Osteoblast (primary cell): ENCODE measurements around the gene TRIM52. TPM values are rescaled to one million over a fixed set of nuclear protein-coding genes. Genes with fewer than 3 reads are reported as not detected.

Experiments
- DNase-seq: peaks from one replicate; pipeline ENCODE4 v3.0.0; 2011; ENCODE audit warnings: low spot score, mixed read lengths; ENCODE audit not compliant: insufficient read length; ENCODE audit errors: missing footprints
- H2AFZ ChIP-seq: 2 replicates; pipeline ENCODE4 v1.6.0; 2011; ENCODE audit warnings: mild to moderate bottlenecking, low read length
- H3K27ac ChIP-seq: 2 replicates; pipeline ENCODE4 v1.5.1; 2011; ENCODE audit warnings: mild to moderate bottlenecking, low read depth, low read length, moderate library complexity
- H3K27me3 ChIP-seq: 2 replicates; pipeline ENCODE4 v1.6.0; 2012; ENCODE audit warnings: mild to moderate bottlenecking, control low read depth, inconsistent platforms, low read length, moderate library complexity; ENCODE audit not compliant: insufficient read depth
- H3K36me3 ChIP-seq: 2 replicates; pipeline ENCODE4 v1.5.1; 2011; ENCODE audit warnings: mild to moderate bottlenecking, low read length, control low read depth, moderate library complexity; ENCODE audit not compliant: insufficient read depth
- H3K4me1 ChIP-seq: 2 replicates; pipeline ENCODE4 v1.5.1; 2011; ENCODE audit warnings: mild to moderate bottlenecking, low read length, control low read depth, moderate library complexity; ENCODE audit not compliant: insufficient read depth
- H3K4me2 ChIP-seq: 2 replicates; pipeline ENCODE4 v1.6.0; 2011; ENCODE audit warnings: mild to moderate bottlenecking, low read length; ENCODE audit not compliant: insufficient read depth
- H3K4me3 ChIP-seq: fragments of 200-600 bp; sonication (generic); 3 replicates; pipeline ENCODE4 v1.5.1; 2012; ENCODE audit warnings: mild to moderate bottlenecking, low read length, inconsistent platforms; ENCODE audit not compliant: insufficient read depth
- H3K79me2 ChIP-seq: 2 replicates; pipeline ENCODE4 v1.6.0; 2012; ENCODE audit warnings: mild to moderate bottlenecking, low read length, control low read depth, inconsistent platforms; ENCODE audit not compliant: insufficient read depth
- H3K9me3 ChIP-seq: 2 replicates; pipeline ENCODE4 v1.5.1; 2011; ENCODE audit warnings: low read depth, low read length, control low read depth
- H4K20me1 ChIP-seq: 2 replicates; pipeline ENCODE4 v1.6.0; 2012; ENCODE audit warnings: mild to moderate bottlenecking, low read length, control low read depth; ENCODE audit not compliant: insufficient read depth
- CTCF ChIP-seq: IDR thresholded peaks from 2 replicates; pipeline ENCODE4 v1.5.1; 2011; ENCODE audit warnings: mild to moderate bottlenecking, low read depth, low read length, moderate library complexity; ENCODE audit errors: extremely low read depth
- total RNA-seq: library from RNA; depleted of rRNA; stranded (reverse); fragments of >200 nt; gene quantifications from 2 replicates; pipeline ENCODE4 v1.2.3, GENCODE V29; 2012

Gene TRIM52
- total RNA-seq, 1 donor, result 7.2 TPM

DNA sequence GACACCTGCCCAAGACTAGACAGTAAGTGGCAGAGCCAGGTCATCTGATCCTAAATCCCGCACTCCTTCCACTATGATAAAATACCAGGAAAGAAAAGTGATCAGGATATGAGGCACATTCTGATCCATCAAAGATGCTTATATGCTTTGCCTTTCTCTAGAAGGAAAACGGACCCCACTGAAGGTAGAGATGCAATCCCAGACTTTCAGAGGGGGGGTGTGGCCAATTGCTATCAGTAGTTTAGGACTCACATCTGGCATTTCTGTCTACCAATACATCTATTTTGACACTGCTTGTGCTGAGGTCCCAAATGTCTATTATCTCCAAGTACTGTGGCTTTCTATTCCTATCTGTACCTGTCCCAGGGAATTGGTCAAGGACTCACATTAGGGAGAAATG lies 1.7 kb downstream of the TRIM52 start:
- peak overlapping the region; percentile 99 for H3K4me2 ChIP-seq
- no peaks in the 10 kb centered on the region for H3K27me3 ChIP-seq
- peak overlapping the region; percentile 97 for H3K27ac ChIP-seq
- peaks cover 83% of the 10 kb centered on the region for H3K79me2 ChIP-seq
- no peak for DNase-seq
- H4K20me1 ChIP-seq, result peaks cover 56% of the 10 kb centered on the region
- peak overlapping the region; percentile 98 for H3K4me3 ChIP-seq
- peaks cover 12% of the 10 kb centered on the region for H3K36me3 ChIP-seq
- peaks cover 20% of the 10 kb centered on the region for H3K4me1 ChIP-seq
- H2AFZ ChIP-seq, result no peak overlapping the region
- no peaks in the 10 kb centered on the region for H3K9me3 ChIP-seq
- TF ChIP-seq CTCF, result no peak

- Histone ChIP-seq H3K4me2 (peak overlapping the region; percentile 99), H3K9me3 (no peaks in the 10 kb centered on the region), H3K4me1 (peaks cover 20% of the 10 kb centered on the region), H2AFZ (no peak overlapping the region), H3K27ac (no peak overlapping the region), H3K4me3 (peak overlapping the region; percentile 98), H3K27me3 (no peaks in the 10 kb centered on the region), H3K79me2 (peaks cover 89% of the 10 kb centered on the region), H4K20me1 (peaks cover 58% of the 10 kb centered on the region), H3K36me3 (peaks cover 14% of the 10 kb centered on the region)
- TF ChIP-seq CTCF, result no peak
- DNase-seq, result no peak
Observed at GRCh38 chr5:181258576-181258975, 2.4 kb downstream of the TRIM52 start.

DNA sequence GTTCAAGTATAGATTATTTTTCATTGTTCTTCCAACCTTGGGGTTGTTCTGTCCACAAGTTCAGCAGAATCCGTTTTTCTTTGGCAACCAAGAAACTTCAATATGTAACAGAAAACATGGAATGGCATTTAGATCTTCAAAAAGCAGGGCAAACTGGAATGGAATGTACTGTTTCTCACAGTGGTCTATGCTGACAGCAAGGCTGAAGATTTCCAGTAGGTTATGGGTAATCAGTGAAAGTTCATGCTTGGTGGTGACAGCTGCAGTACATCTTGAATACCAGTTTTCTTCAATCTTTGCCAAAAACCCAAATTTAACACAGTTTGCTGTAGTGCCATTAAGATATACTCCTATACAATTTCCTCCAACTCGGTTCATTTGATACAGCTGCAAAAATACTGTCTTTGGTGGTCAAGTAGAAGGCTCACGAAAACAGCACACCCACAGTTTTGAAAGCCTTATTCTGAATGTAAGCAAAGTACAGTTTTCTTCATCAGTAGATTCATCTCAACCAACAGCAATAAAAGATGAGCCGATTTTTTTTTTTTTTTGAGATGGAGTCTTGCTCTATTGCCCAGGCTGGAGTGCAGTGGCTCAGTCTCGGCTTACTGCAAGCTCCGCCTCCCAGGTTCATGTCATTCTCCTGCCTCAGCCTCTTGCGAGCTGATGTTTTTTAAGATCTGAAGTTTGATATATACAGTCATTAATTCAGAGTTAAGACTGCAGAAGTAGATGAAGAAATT lies 4.9 kb downstream of the TRIM52 start:
- Histone ChIP-seq H3K27ac (no peak overlapping the region), H4K20me1 (peaks cover 72% of the 10 kb centered on the region), H3K36me3 (peaks cover 27% of the 10 kb centered on the region), H3K79me2 (peaks cover 98% of the 10 kb centered on the region), H3K9me3 (no peaks in the 10 kb centered on the region), H3K27me3 (no peaks in the 10 kb centered on the region), H2AFZ (no peak overlapping the region), H3K4me2 (peak overlapping the region; percentile 3), H3K4me1 (peaks cover 20% of the 10 kb centered on the region), H3K4me3 (no peak overlapping the region)
- no peak for DNase-seq
- no peak for TF ChIP-seq CTCF

DNA sequence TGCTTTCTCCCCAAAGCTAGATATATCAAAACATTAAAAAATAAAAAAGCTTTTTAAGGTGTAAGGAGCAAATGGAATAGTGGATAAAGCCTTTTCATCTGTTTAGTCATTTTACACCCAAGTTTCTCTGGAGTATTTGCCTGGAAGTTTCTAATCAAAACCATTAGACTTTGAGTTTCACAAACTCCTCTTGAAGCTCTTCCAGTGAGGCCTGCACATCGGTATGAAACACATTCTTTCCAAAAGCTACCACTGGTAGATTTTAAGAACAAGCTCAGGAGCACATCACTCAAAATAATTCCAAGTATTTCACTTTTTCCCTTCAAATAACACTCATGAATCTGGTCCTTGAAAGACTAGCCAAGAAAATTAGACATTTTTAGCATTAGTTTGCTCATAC lies 5.7 kb downstream of the TRIM52 start:
- Histone ChIP-seq H3K4me1 (peaks cover 20% of the 10 kb centered on the region), H3K36me3 (peaks cover 27% of the 10 kb centered on the region), H3K27me3 (no peaks in the 10 kb centered on the region), H3K4me2 (no peak overlapping the region), H3K9me3 (no peaks in the 10 kb centered on the region), H3K4me3 (no peak overlapping the region), H3K27ac (peak overlapping the region; percentile 7), H4K20me1 (peaks cover 75% of the 10 kb centered on the region), H2AFZ (no peak overlapping the region), H3K79me2 (peaks cover 98% of the 10 kb centered on the region)
- TF ChIP-seq CTCF, result no peak
- no peak for DNase-seq
